Measurements from ENCODE around the gene DDX27. TPM values are rescaled to one million over a fixed set of nuclear protein-coding genes. Genes with fewer than 3 reads are reported as not detected.
"Not testable (repeated sequence)": the region's sequence is repeated elsewhere in the genome, so short reads cannot be mapped to it uniquely, and the experiment has no call there.

Gene DDX27
- total RNA-seq, 1 donor from 2014 or later = 52.2 TPM

- no peaks in the 10 kb centered on the region for H3K36me3 ChIP-seq (ENCODE audit: control insufficient read depth, insufficient read depth, low read length)
- DNase-seq (ENCODE audit: low read depth) = no peak
- no peak overlapping the region for H3K4me3 ChIP-seq (ENCODE audit: low read depth, low read length)
- TF ChIP-seq CTCF (IDR thresholded peaks at IDR 0.05; ENCODE audit: insufficient read depth, low read length, poor library complexity, severe bottlenecking) = no peak
- no peaks in the 10 kb centered on the region for H3K27me3 ChIP-seq (ENCODE audit: control insufficient read depth, insufficient read depth, low read length)
Measured at GRCh38 chr20:49215232-49215631, 4.0 kb upstream of the DDX27 start.

- no peak overlapping the region for H3K4me3 ChIP-seq (ENCODE audit: low read depth, low read length)
- no peaks in the 10 kb centered on the region for H3K27me3 ChIP-seq (ENCODE audit: control insufficient read depth, insufficient read depth, low read length)
- DNase-seq (ENCODE audit: low read depth) = peak; percentile 77
- TF ChIP-seq CTCF (IDR thresholded peaks at IDR 0.05; ENCODE audit: insufficient read depth, low read length, poor library complexity, severe bottlenecking) = peak; percentile 88
- no peaks in the 10 kb centered on the region for H3K36me3 ChIP-seq (ENCODE audit: control insufficient read depth, insufficient read depth, low read length)
Measured at GRCh38 chr20:49216991-49217578, 2.1 kb upstream of the DDX27 start.

- not testable (repeated sequence) for H3K4me3 ChIP-seq (ENCODE audit: low read depth, low read length); H3K27me3 ChIP-seq (ENCODE audit: control insufficient read depth, insufficient read depth, low read length); DNase-seq (ENCODE audit: low read depth); H3K36me3 ChIP-seq (ENCODE audit: control insufficient read depth, insufficient read depth, low read length)
Measured at GRCh38 chr20:49218739-49219090, 501 bp upstream of the DDX27 start.

- Histone ChIP-seq H3K36me3 (ENCODE audit: control insufficient read depth, insufficient read depth, low read length) (peaks cover 2% of the 10 kb centered on the region), H3K4me3 (ENCODE audit: low read depth, low read length) (peak overlapping the region; percentile 89), H3K27me3 (ENCODE audit: control insufficient read depth, insufficient read depth, low read length) (no peaks in the 10 kb centered on the region)
- TF ChIP-seq CTCF (IDR thresholded peaks at IDR 0.05; ENCODE audit: insufficient read depth, low read length, poor library complexity, severe bottlenecking) = no peak
- no peak for DNase-seq (ENCODE audit: low read depth)
Measured at GRCh38 chr20:49219924-49220831, 962 bp downstream of the DDX27 start.

GRCh38 chr20:49225896-49226295 is 6.7 kb downstream of the DDX27 start:
- Histone ChIP-seq H3K36me3 (ENCODE audit: control insufficient read depth, insufficient read depth, low read length) (peaks cover 3% of the 10 kb centered on the region), H3K4me3 (ENCODE audit: low read depth, low read length) (no peak overlapping the region), H3K27me3 (ENCODE audit: control insufficient read depth, insufficient read depth, low read length) (no peaks in the 10 kb centered on the region)
- no peak for TF ChIP-seq CTCF (IDR thresholded peaks at IDR 0.05; ENCODE audit: insufficient read depth, low read length, poor library complexity, severe bottlenecking)
- no peak for DNase-seq (ENCODE audit: low read depth)

- no peak overlapping the region for H3K4me3 ChIP-seq (ENCODE audit: low read depth, low read length)
- no peaks in the 10 kb centered on the region for H3K27me3 ChIP-seq (ENCODE audit: control insufficient read depth, insufficient read depth, low read length)
- TF ChIP-seq CTCF (IDR thresholded peaks at IDR 0.05; ENCODE audit: insufficient read depth, low read length, poor library complexity, severe bottlenecking) = no peak
- H3K36me3 ChIP-seq (ENCODE audit: control insufficient read depth, insufficient read depth, low read length) = peaks cover 1% of the 10 kb centered on the region
- no peak for DNase-seq (ENCODE audit: low read depth)
Measured at GRCh38 chr20:49228676-49229075, 9.5 kb downstream of the DDX27 start.
